HCT116 (cell line): ENCODE measurements around the gene DCAF5. TPM values are rescaled to one million over a fixed set of nuclear protein-coding genes. Genes with fewer than 3 reads are reported as not detected.

ENCODE experiments used
- ATAC-seq: fragments of 200-7000 bp; cut with Tn5 transposase; 2 replicates; pipeline ENCODE4 v1.9.1; 2020; ENCODE audit warnings: mild to moderate bottlenecking, moderate library complexity
- BruUV-seq: library from RNA; stranded (reverse); fragments of 400-500 nt; replicated peaks from 2 replicates; lab custom pipeline; 2021; lab: Mats Ljungman, UMichigan
- CTCF ChIA-PET: fragments of 300-600 bp; sonication (Branson Sonifier 250); formaldehyde crosslinking; loops from one replicate; lab custom pipeline; 2021; ENCODE audit warnings: antibody characterized with exemption; lab: Charles Lee
- POLR2A ChIA-PET: fragments of 300-600, 350-600 bp; sonication (Branson Sonifier 250); formaldehyde crosslinking; loops from one replicate; lab custom pipeline; 2021; ENCODE audit warnings: antibody characterized with exemption; lab: Charles Lee
- RAD21 ChIA-PET, 2 experiments: fragments of 300-600 bp; sonication (Branson Sonifier 250); formaldehyde crosslinking; loops; one replicate each; lab custom pipeline; 2023; ENCODE audit warnings: low total read pairs in 2 of 2; ENCODE audit not compliant: uncharacterized antibody in 2 of 2, unreplicated experiment in 2 of 2, low non-redundant PET in 1 of 2; lab: Charles Lee
- DNase-seq: peaks from one replicate; pipeline ENCODE4 v3.0.0-alpha.2; 2010; ENCODE audit warnings: low read depth, low spot score
- H2AFZ ChIP-seq: fragments of 200-600 bp; shearing (Covaris generic), sonication (generic); 2 replicates; pipeline ENCODE4 v1.6.1; 2017; ENCODE audit warnings: low read depth, mixed run types, mixed read lengths, antibody characterized with exemption, low read length; ENCODE audit not compliant: poor library complexity, severe bottlenecking
- H3K27ac ChIP-seq: 2 replicates; pipeline ENCODE4 v1.5.1; 2012; ENCODE audit warnings: low read depth, low read length
- H3K27me3 ChIP-seq: fragments of 200-600 bp; sonication (generic); 2 replicates; pipeline ENCODE4 v1.6.1; 2016; ENCODE audit warnings: mixed run types, low read length, mixed read lengths; ENCODE audit not compliant: insufficient read depth
- H3K36me3 ChIP-seq, 2 experiments: fragments of 200-500 bp in 1 of 2; fragments of 200-600 bp in 1 of 2; sonication (Bioruptor generic) in 1 of 2; sonication (generic) in 1 of 2; 2 replicates each; pipeline versions ENCODE4 v1.5.1 to v1.6.1; 2014 to 2016; ENCODE audit warnings: low read length in 2 of 2, inconsistent platforms in 1 of 2, mixed read lengths in 1 of 2, mixed run types in 1 of 2; ENCODE audit not compliant: insufficient read depth in 2 of 2, control insufficient read depth in 1 of 2
- H3K4me1 ChIP-seq, 2 experiments: fragments of 200-600 bp in 1 of 2; sonication (generic) in 1 of 2; 2 replicates each; pipeline versions ENCODE4 v1.5.1 to v1.6.1; 2012 to 2017; ENCODE audit warnings: low read length in 2 of 2, inconsistent platforms in 1 of 2, mild to moderate bottlenecking in 1 of 2, mixed read lengths in 1 of 2, mixed run types in 1 of 2, moderate library complexity in 1 of 2; ENCODE audit not compliant: insufficient read depth in 2 of 2, control insufficient read depth in 1 of 2
- H3K4me2 ChIP-seq: fragments of 200-600 bp; sonication (generic); 2 replicates; pipeline ENCODE4 v1.6.1; 2017; ENCODE audit warnings: mixed run types, low read length, mixed read lengths
- H3K4me3 ChIP-seq, 2 experiments: fragments of 200-600 bp in 1 of 2; sonication (generic) in 1 of 2; replicated peaks in 1 of 2; 2 replicates each; pipeline ENCODE4 v1.5.1; 2011 to 2016; ENCODE audit warnings: low read length in 2 of 2, control low read depth in 1 of 2, low read depth in 1 of 2, mild to moderate bottlenecking in 1 of 2, mixed read lengths in 1 of 2, mixed run types in 1 of 2
- H3K79me2 ChIP-seq: fragments of 200-600 bp; sonication (generic); 2 replicates; pipeline ENCODE4 v1.6.1; 2017; ENCODE audit warnings: mild to moderate bottlenecking, mixed run types, low read length, moderate library complexity, mixed read lengths; ENCODE audit not compliant: insufficient read depth
- H3K9ac ChIP-seq: fragments of 200-600 bp; sonication (generic); 2 replicates; pipeline ENCODE4 v1.6.1; 2016; ENCODE audit warnings: low read length, mixed read lengths
- H3K9me2 ChIP-seq: fragments of 200-600 bp; sonication (generic), shearing (Covaris generic); 2 replicates; pipeline ENCODE4 v1.6.1; 2017; ENCODE audit warnings: mixed run types, mild to moderate bottlenecking, moderate library complexity; ENCODE audit not compliant: insufficient read depth
- H3K9me3 ChIP-seq, 2 experiments: fragments of 200-500 bp in 1 of 2; fragments of 200-600 bp in 1 of 2; sonication (Bioruptor generic) in 1 of 2; sonication (generic) in 1 of 2; 2 replicates each; pipeline ENCODE4 v1.6.1; 2014 to 2017; ENCODE audit warnings: low read length in 2 of 2, mixed read lengths in 2 of 2, inconsistent platforms in 1 of 2, low read depth in 1 of 2, mild to moderate bottlenecking in 1 of 2, mixed run types in 1 of 2, moderate library complexity in 1 of 2; ENCODE audit not compliant: control insufficient read depth in 1 of 2, insufficient read depth in 1 of 2
- H4K20me1 ChIP-seq: fragments of 200-600 bp; sonication (generic), shearing (Covaris generic); 2 replicates; pipeline ENCODE4 v1.6.1; 2017; ENCODE audit warnings: mixed run types, mild to moderate bottlenecking, moderate library complexity; ENCODE audit not compliant: insufficient read depth
- CBX3 ChIP-seq: IDR thresholded peaks from 2 replicates; pipeline ENCODE4 v1.6.1; 2012; ENCODE audit warnings: low read depth
- CEBPB ChIP-seq: IDR thresholded peaks from 2 replicates; pipeline ENCODE4 v1.6.1; 2012; ENCODE audit warnings: low read depth
- EGR1 ChIP-seq: IDR thresholded peaks from 2 replicates; pipeline ENCODE4 v1.6.1; 2012; ENCODE audit warnings: low read depth
- ELF1 ChIP-seq: IDR thresholded peaks from 2 replicates; pipeline ENCODE4 v1.6.1; 2012; ENCODE audit warnings: low read depth, borderline replicate concordance
- EZH2 ChIP-seq: fragments of 200-600 bp; sonication (generic); IDR thresholded peaks from 2 replicates; pipeline ENCODE4 v1.6.1; 2017; ENCODE audit warnings: antibody characterized with exemption, mixed run types
- EZH2phosphoT487 ChIP-seq: fragments of 200-600 bp; IDR thresholded peaks from 2 replicates; pipeline ENCODE4 v1.6.1; 2018; ENCODE audit warnings: antibody characterized with exemption, borderline replicate concordance
- FOSL1 ChIP-seq: IDR thresholded peaks from 2 replicates; pipeline ENCODE4 v1.6.1; 2012; ENCODE audit warnings: low read depth
- POLR2A ChIP-seq: IDR thresholded peaks from 2 replicates; pipeline ENCODE4 v1.7.0; 2011; ENCODE audit warnings: borderline replicate concordance; ENCODE audit not compliant: insufficient read depth, insufficient read length; ENCODE audit errors: extremely low read depth
- POLR2AphosphoS5 ChIP-seq: IDR thresholded peaks from 2 replicates; pipeline ENCODE4 v1.6.1; 2011; ENCODE audit warnings: mild to moderate bottlenecking, low read depth, low read length, moderate library complexity
- RAD21 ChIP-seq: IDR thresholded peaks from 2 replicates; pipeline ENCODE4 v1.6.1; 2012; ENCODE audit warnings: low read depth, mild to moderate bottlenecking
- SIN3A ChIP-seq: IDR thresholded peaks from 2 replicates; pipeline ENCODE4 v1.6.1; 2012; ENCODE audit warnings: low read depth
- SP1 ChIP-seq: IDR thresholded peaks from 2 replicates; pipeline ENCODE4 v1.6.1; 2012; ENCODE audit warnings: low read depth
- TCF7L2 ChIP-seq: IDR thresholded peaks from 2 replicates; pipeline ENCODE4 v1.7.0; 2011; ENCODE audit warnings: borderline replicate concordance, inconsistent platforms; ENCODE audit not compliant: insufficient read depth, insufficient read length; ENCODE audit errors: extremely low read depth
- YY1 ChIP-seq: IDR thresholded peaks from 2 replicates; pipeline ENCODE4 v1.6.1; 2011; ENCODE audit warnings: low read length, low read depth, moderate library complexity, mild to moderate bottlenecking; ENCODE audit not compliant: insufficient replicate concordance; ENCODE audit errors: extremely low read depth
- ZFX ChIP-seq: fragments of 450-650 bp; IDR thresholded peaks from 2 replicates; pipeline ENCODE4 v1.6.1; 2017
- intact Hi-C: fragments of 100-400 bp; cut with micrococcal nuclease; formaldehyde crosslinking; loops from 2 replicates; pipeline ENCODE4 v1.10.0; 2022
- total RNA-seq: library from RNA; stranded (reverse); gene quantifications from one replicate; pipeline ENCODE4 v1.2.1, GENCODE V29; 2021; ENCODE audit not compliant: unreplicated experiment
- TF ChIP-seq, protein P1 (sequence below): IDR thresholded peaks from 2 replicates; pipeline ENCODE4 v1.6.1; 2011; ENCODE audit warnings: mild to moderate bottlenecking, low read length, moderate library complexity; ENCODE audit not compliant: insufficient replicate concordance; ENCODE audit errors: extremely low read depth
- TF ChIP-seq, protein P2 (sequence below): IDR thresholded peaks from 2 replicates; pipeline ENCODE4 v1.6.1; 2012
- TF ChIP-seq, protein P3 (sequence below): IDR thresholded peaks from 2 replicates; pipeline ENCODE4 v1.6.1; 2012
- TF ChIP-seq, protein P4 (sequence below), 3 experiments: fragments of 200-600 bp in 1 of 3; sonication (generic) in 1 of 3; IDR thresholded peaks in 2 of 3; conservative IDR thresholded peaks in 1 of 3; 2 replicates each; pipeline ENCODE4 v1.5.1; 2012 to 2017; ENCODE audit warnings: low read depth in 2 of 3, low read length in 2 of 3, antibody characterized with exemption in 1 of 3, borderline replicate concordance in 1 of 3, control low read depth in 1 of 3, mild to moderate bottlenecking in 1 of 3, mixed read lengths in 1 of 3, mixed run types in 1 of 3, moderate library complexity in 1 of 3; ENCODE audit not compliant: insufficient read depth in 1 of 3

The DCAF5 gene
- total RNA-seq, 1 experiment from 2014 or later: 27.1 TPM

DNA sequence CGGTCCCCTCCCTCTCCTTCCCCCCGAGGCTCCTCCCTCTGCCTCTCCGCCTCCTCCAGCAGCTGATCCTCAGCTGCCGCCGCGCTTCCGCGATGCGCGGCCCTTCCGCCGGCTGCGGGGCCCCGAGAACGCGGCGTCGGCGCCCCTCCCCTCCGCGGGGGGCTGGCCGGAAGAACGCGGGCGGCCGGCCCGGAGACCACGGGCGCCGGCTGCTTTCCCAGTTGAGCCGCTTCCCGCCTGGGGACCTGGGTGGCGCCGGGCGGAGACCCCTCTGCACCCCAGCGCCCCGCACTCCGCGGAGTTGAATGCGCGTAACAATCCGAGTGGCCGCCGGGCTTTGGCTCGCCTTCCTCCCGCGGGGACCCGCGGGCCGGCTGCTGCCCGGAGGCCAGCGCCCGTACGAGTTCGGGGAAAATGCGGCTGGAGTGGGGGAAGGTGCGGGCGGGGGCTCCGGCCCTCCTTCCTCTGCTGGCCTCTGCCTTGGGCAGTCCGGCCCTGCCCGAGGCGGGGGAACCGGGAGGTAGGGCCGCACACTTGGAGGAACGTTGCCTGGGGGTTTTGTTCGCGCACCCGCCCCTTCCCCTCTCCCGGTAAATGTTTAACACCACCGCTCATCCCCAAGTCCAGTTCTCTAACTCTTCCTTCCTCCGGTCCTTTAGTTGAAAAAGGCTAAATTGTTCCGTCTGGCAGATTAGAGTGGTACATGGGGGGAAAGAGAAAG is 393 bp upstream of the DCAF5 start:
- Histone ChIP-seq H3K9me2 (no peaks in the 10 kb centered on the region), H3K4me2 (peak overlapping the region; percentile 90), H3K27ac (peak overlapping the region; percentile 89), H2AFZ (peak overlapping the region; percentile 1), H3K4me1 (peaks cover 22 to 29% of the 10 kb centered on the region in 2 experiments), H3K4me3 (peak overlapping the region; percentile 82 to 83), H3K9ac (peak overlapping the region; percentile 77), H3K27me3 (no peaks in the 10 kb centered on the region), H3K9me3 (no peaks in the 10 kb centered on the region), H3K79me2 (peaks cover 35% of the 10 kb centered on the region), H3K36me3 (0 out of 4 replicates have a peak, but pooled peaks cover 3 to 6% of the 10 kb centered on the region in 2 experiments), H4K20me1 (no peaks in the 10 kb centered on the region)
- TF ChIP-seq CEBPB (no peak), EZH2phosphoT487 (no peak), TCF7L2 (peak; percentile 67), EGR1 (no peak), ZFX (peak; percentile 76), FOSL1 (no peak), RAD21 (no peak), POLR2A (peak; percentile 36), POLR2AphosphoS5 (peak; percentile 18; the same call in 1 of the 2 replicates), EZH2 (no peak), SIN3A (peak; percentile 81; the same call in 1 of the 2 replicates), ELF1 (peak; percentile 57), CBX3 (no peak; the same call in 1 of the 2 replicates), YY1 (peak; percentile 63), SP1 (0 out of 2 replicates have a peak, but pooled peaks have one; percentile 36)
- TF ChIP-seq, protein P1, sequence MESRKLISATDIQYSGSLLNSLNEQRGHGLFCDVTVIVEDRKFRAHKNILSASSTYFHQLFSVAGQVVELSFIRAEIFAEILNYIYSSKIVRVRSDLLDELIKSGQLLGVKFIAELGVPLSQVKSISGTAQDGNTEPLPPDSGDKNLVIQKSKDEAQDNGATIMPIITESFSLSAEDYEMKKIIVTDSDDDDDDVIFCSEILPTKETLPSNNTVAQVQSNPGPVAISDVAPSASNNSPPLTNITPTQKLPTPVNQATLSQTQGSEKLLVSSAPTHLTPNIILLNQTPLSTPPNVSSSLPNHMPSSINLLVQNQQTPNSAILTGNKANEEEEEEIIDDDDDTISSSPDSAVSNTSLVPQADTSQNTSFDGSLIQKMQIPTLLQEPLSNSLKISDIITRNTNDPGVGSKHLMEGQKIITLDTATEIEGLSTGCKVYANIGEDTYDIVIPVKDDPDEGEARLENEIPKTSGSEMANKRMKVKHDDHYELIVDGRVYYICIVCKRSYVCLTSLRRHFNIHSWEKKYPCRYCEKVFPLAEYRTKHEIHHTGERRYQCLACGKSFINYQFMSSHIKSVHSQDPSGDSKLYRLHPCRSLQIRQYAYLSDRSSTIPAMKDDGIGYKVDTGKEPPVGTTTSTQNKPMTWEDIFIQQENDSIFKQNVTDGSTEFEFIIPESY: no peak
- TF ChIP-seq, protein P2, sequence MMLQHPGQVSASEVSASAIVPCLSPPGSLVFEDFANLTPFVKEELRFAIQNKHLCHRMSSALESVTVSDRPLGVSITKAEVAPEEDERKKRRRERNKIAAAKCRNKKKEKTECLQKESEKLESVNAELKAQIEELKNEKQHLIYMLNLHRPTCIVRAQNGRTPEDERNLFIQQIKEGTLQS: no peak
- TF ChIP-seq, protein P3, sequence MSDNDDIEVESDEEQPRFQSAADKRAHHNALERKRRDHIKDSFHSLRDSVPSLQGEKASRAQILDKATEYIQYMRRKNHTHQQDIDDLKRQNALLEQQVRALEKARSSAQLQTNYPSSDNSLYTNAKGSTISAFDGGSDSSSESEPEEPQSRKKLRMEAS: peak; percentile 65; the same call in 1 of the 2 replicates
- TF ChIP-seq, protein P4, sequence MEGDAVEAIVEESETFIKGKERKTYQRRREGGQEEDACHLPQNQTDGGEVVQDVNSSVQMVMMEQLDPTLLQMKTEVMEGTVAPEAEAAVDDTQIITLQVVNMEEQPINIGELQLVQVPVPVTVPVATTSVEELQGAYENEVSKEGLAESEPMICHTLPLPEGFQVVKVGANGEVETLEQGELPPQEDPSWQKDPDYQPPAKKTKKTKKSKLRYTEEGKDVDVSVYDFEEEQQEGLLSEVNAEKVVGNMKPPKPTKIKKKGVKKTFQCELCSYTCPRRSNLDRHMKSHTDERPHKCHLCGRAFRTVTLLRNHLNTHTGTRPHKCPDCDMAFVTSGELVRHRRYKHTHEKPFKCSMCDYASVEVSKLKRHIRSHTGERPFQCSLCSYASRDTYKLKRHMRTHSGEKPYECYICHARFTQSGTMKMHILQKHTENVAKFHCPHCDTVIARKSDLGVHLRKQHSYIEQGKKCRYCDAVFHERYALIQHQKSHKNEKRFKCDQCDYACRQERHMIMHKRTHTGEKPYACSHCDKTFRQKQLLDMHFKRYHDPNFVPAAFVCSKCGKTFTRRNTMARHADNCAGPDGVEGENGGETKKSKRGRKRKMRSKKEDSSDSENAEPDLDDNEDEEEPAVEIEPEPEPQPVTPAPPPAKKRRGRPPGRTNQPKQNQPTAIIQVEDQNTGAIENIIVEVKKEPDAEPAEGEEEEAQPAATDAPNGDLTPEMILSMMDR (IDR thresholded peaks at IDR 0.05 in 2 of 3, conservative IDR thresholded peaks at IDR 0.05 in 1 of 3; ENCODE audit: borderline replicate concordance in 1 of 3, insufficient read depth in 1 of 3, low read depth in 2 of 3, low read length in 2 of 3): no peak
- intact Hi-C loops: no loop called here
- ATAC-seq: peak; percentile 84
- POLR2A ChIA-PET: interaction anchor here (0.6 kb wide), 1 partner anchor 59 kb away, joined by 5 read pairs; no protein-coding TSS in a partner anchor
- no TSS peak for BruUV-seq
- RAD21 ChIA-PET: no interaction called here
- no peak for DNase-seq
- CTCF ChIA-PET: interaction anchor here (1.0 to 1.1 kb wide), 2 partner anchors 24 to 305 kb away, joined by 3 read pairs; no protein-coding TSS in a partner anchor
